NK-92 treated with Interleukin-12 subunit alpha and Interleukin-12 subunit beta, amount 100 ng/mL, for 24 hours (cell line): ENCODE results near the gene FOXP3.

Experiments used
- DNase-seq: peaks from one replicate; lab custom pipeline; 2025; lab: John Stamatoyannopoulos, UW

Gene FOXP3

GRCh38 chrX:49214416-49214815 lies 50.1 kb downstream of the FOXP3 start:
- no peak for DNase-seq

GRCh38 chrX:49212861-49213260 lies 51.6 kb downstream of the FOXP3 start:
- DNase-seq, result no peak

GRCh38 chrX:49212209-49212608 lies 52.3 kb downstream of the FOXP3 start:
- DNase-seq, result no peak

GRCh38 chrX:49211074-49211473 lies 53.4 kb downstream of the FOXP3 start:
- no peak for DNase-seq

GRCh38 chrX:49210406-49210805 lies 54.1 kb downstream of the FOXP3 start:
- DNase-seq, result no peak

- DNase-seq, result no peak
These were observed 54.9 kb downstream of the FOXP3 start for GRCh38 chrX:49209434-49210251.

- DNase-seq, result no peak
These were observed 56.1 kb downstream of the FOXP3 start for GRCh38 chrX:49208399-49208798.

GRCh38 chrX:49206543-49206942 lies 58.0 kb downstream of the FOXP3 start:
- DNase-seq, result no peak

- no peak for DNase-seq
These were observed 59.1 kb downstream of the FOXP3 start for GRCh38 chrX:49205443-49205842.

GRCh38 chrX:49204709-49205108 lies 59.8 kb downstream of the FOXP3 start:
- DNase-seq, result no peak

GRCh38 chrX:49204017-49204416 lies 60.5 kb downstream of the FOXP3 start:
- DNase-seq, result no peak

- no peak for DNase-seq
These were observed 61.0 kb downstream of the FOXP3 start for GRCh38 chrX:49203536-49203935.

- DNase-seq, result no peak
These were observed 62.5 kb downstream of the FOXP3 start for GRCh38 chrX:49202022-49202421.
